ENCODE results near the gene CD1D. TPM values are rescaled to one million over a fixed set of nuclear protein-coding genes. Genes with fewer than 3 reads are reported as not detected.

CD1D gene
- polyA plus RNA-seq, 1 of the 3 experiments (the other 2 are of a cell fraction): not detected

- Histone ChIP-seq H3K9me2 (no peaks in the 10 kb centered on the region), H3K79me2 (ENCODE audit: insufficient read depth) (no peaks in the 10 kb centered on the region), H3K4me1 (ENCODE audit: control insufficient read depth in 1 of 2, insufficient read depth in 2 of 2, low read depth in 1 of 2, low read length in 1 of 2) (no peaks in the 10 kb centered on the region; a peak in 1 of 4 replicates), H3K9me3 (no peaks in the 10 kb centered on the region), H3K27ac (ENCODE audit: low read depth in 2 of 2, low read length in 1 of 2) (no peak overlapping the region), H3K9ac (no peak overlapping the region), H3K4me3 (ENCODE audit: low read depth in 2 of 2, low read length in 1 of 2) (no peak overlapping the region), H3K4me2 (no peak overlapping the region), H3F3A (replicated peaks; ENCODE audit: insufficient read depth) (no peaks in the 10 kb centered on the region), H3K27me3 (ENCODE audit: insufficient read depth) (peaks cover 46% of the 10 kb centered on the region), H4K20me1 (ENCODE audit: insufficient read depth) (no peaks in the 10 kb centered on the region), H2AFZ (ENCODE audit: low read depth) (no peak overlapping the region; the same call in 1 of the 2 replicates), H3K36me3 (replicated peaks in 1 of 2; ENCODE audit: control insufficient read depth in 1 of 2, insufficient read depth in 2 of 2, low read length in 1 of 2) (no peaks in the 10 kb centered on the region)
- DNase-seq: no peak
- CTCF ChIA-PET: no interaction called here
- POLR2A ChIA-PET: no interaction called here
- TF ChIP-seq FOSL2 (IDR thresholded peaks at IDR 0.05; ENCODE audit: borderline replicate concordance, low read depth) (no peak), MEF2A (IDR thresholded peaks at IDR 0.05; ENCODE audit: borderline replicate concordance, low read depth) (no peak), RXRA (IDR thresholded peaks at IDR 0.05; ENCODE audit: borderline replicate concordance, low read depth) (no peak), FOXM1 (IDR thresholded peaks at IDR 0.05; ENCODE audit: low read depth) (no peak), YY1 (IDR thresholded peaks at IDR 0.05; ENCODE audit: low read depth) (no peak), NRF1 (IDR thresholded peaks at IDR 0.05; ENCODE audit: low read depth, low read length) (no peak), REST (IDR thresholded peaks at IDR 0.05; ENCODE audit: low read depth, low read length) (no peak), TCF12 (IDR thresholded peaks at IDR 0.05) (no peak), ZBTB33 (IDR thresholded peaks at IDR 0.05; ENCODE audit: borderline replicate concordance, low read depth) (no peak), FOXJ3 (CRISPR knock-in tag; IDR thresholded peaks at IDR 0.05) (no peak), GATA2 (CRISPR knock-in tag; IDR thresholded peaks at IDR 0.05) (no peak), USF1 (IDR thresholded peaks at IDR 0.05; ENCODE audit: borderline replicate concordance, low read depth) (no peak), JUND (IDR thresholded peaks at IDR 0.05) (no peak), SIN3A (IDR thresholded peaks at IDR 0.05; ENCODE audit: borderline replicate concordance, low read depth, low read length) (no peak), NFIC (IDR thresholded peaks at IDR 0.05; ENCODE audit: borderline replicate concordance) (no peak), MAX (IDR thresholded peaks at IDR 0.05; ENCODE audit: low read depth) (no peak), GABPA (IDR thresholded peaks at IDR 0.05; ENCODE audit: low read depth) (no peak), ELF1 (IDR thresholded peaks at IDR 0.05) (no peak), PBX3 (IDR thresholded peaks at IDR 0.05) (no peak), CTCF (IDR thresholded peaks at IDR 0.05) (no peak)
- WGBS (ENCODE audit: low lambda C conversion rate): 11% methylated on average over 5 of the region's 5 CpGs
Measured at GRCh38 chr1:158176399-158176798, 4.3 kb upstream of the CD1D start.

Measured in SK-N-SH (cell line).